HepG2 (cell line): Measurements from ENCODE around the gene OR1Q1. TPM values are rescaled to one million over a fixed set of nuclear protein-coding genes. Genes with fewer than 3 reads are reported as not detected.

ENCODE experiments used
- ATAC-seq: fragments of 200-7000 bp; cut with Tn5 transposase; 3 replicates; pipeline ENCODE4 v1.9.1; 2020; ENCODE audit warnings: mild to moderate bottlenecking, moderate library complexity
- BruUV-seq: library from RNA; stranded (reverse); fragments of 400-500 nt; replicated peaks from 2 replicates; lab custom pipeline; 2021; lab: Mats Ljungman, UMichigan
- CTCF ChIA-PET: fragments of 300-600 bp; formaldehyde crosslinking; extraction: SDS; loops from one replicate; lab custom pipeline; 2021; ENCODE audit warnings: low total read pairs, inconsistent platforms, low intra/inter-chr PET ratio; lab: Yijun Ruan, JAX
- POLR2A ChIA-PET: fragments of 350-600 bp; sonication (Branson Sonifier 250); formaldehyde crosslinking; loops from one replicate; lab custom pipeline; 2020; ENCODE audit warnings: antibody characterized with exemption, inconsistent platforms; lab: Yijun Ruan, JAX
- DNase-seq: peaks from one replicate; pipeline ENCODE4 v3.0.0-alpha.2; 2015; ENCODE audit warnings: low spot score
- FAIRE-seq: peaks from 3 replicates; lab custom pipeline; 2011; peaks lifted over from hg19 to GRCh38; lab: Jason Lieb, UNC
- H2AFZ ChIP-seq: one replicate; pipeline ENCODE4 v1.6.1; 2011; ENCODE audit warnings: low read length, inconsistent platforms
- H3K27ac ChIP-seq: fragments of 300-600 bp; 3 replicates; pipeline ENCODE4 v1.8.0; 2011; ENCODE audit warnings: mixed run types, mild to moderate bottlenecking, mixed read lengths, low read length, inconsistent platforms; ENCODE audit not compliant: insufficient read depth; ENCODE audit errors: extremely low read length
- H3K27me3 ChIP-seq, 2 experiments: fragments of 200-600 bp in 1 of 2; 2 replicates in 1 of 2; 3 replicates in 1 of 2; pipeline versions ENCODE4 v1.6.0 to v1.8.0; 2011; ENCODE audit warnings: low read length in 2 of 2, mild to moderate bottlenecking in 2 of 2, moderate library complexity in 2 of 2, inconsistent platforms in 1 of 2; ENCODE audit not compliant: insufficient read depth in 2 of 2, control insufficient read depth in 1 of 2
- H3K36me3 ChIP-seq, 2 experiments: fragments of 200-600 bp in 1 of 2; replicated peaks in 1 of 2; 2 replicates in 1 of 2; 3 replicates in 1 of 2; pipeline versions ENCODE4 v1.5.1 to v1.8.0; 2011; ENCODE audit warnings: low read length in 2 of 2, inconsistent platforms in 1 of 2; ENCODE audit not compliant: insufficient read depth in 2 of 2, control insufficient read depth in 1 of 2
- H3K4me1 ChIP-seq: 2 replicates; pipeline ENCODE4 v1.5.1; 2012; ENCODE audit warnings: low read length, inconsistent platforms; ENCODE audit not compliant: insufficient read depth
- H3K4me2 ChIP-seq: 2 replicates; pipeline ENCODE4 v1.6.0; 2011; ENCODE audit warnings: low read depth, low read length, inconsistent platforms
- H3K4me3 ChIP-seq, 3 experiments: fragments of 200-600 bp in 1 of 3; sonication (generic), shearing (Covaris generic) in 1 of 3; replicated peaks in 1 of 3; 2 replicates each; pipeline ENCODE4 v1.5.1; 2011 to 2016; ENCODE audit warnings: low read length in 3 of 3, inconsistent platforms in 2 of 3, low read depth in 2 of 3, mild to moderate bottlenecking in 2 of 3, control low read depth in 1 of 3, mixed read lengths in 1 of 3; ENCODE audit not compliant: insufficient read depth in 1 of 3
- H3K79me2 ChIP-seq: one replicate; pipeline ENCODE4 v1.6.1; 2011; ENCODE audit warnings: low read length, inconsistent platforms; ENCODE audit not compliant: insufficient read depth
- H3K9ac ChIP-seq: 2 replicates; pipeline ENCODE4 v1.6.0; 2011; ENCODE audit warnings: mild to moderate bottlenecking, low read depth, low read length, inconsistent platforms; ENCODE audit not compliant: insufficient read depth
- H3K9me3 ChIP-seq: 2 replicates; pipeline ENCODE4 v1.5.1; 2012; ENCODE audit warnings: mild to moderate bottlenecking, low read length
- H4K20me1 ChIP-seq: 2 replicates; pipeline ENCODE4 v1.6.0; 2011; ENCODE audit warnings: inconsistent platforms, mild to moderate bottlenecking, low read length, moderate library complexity; ENCODE audit not compliant: insufficient read depth
- EED ChIP-seq: sonication (generic); formaldehyde crosslinking; IDR thresholded peaks from 2 replicates; pipeline ENCODE4 v1.5.0; 2020; ENCODE audit warnings: mild to moderate bottlenecking, missing genetic modification reagents
- KDM3A ChIP-seq: IDR thresholded peaks from 2 replicates; pipeline ENCODE4 v1.6.1; 2018; ENCODE audit warnings: low read depth, missing compliant biosample characterization
- MEIS2 ChIP-seq: sonication (generic); formaldehyde crosslinking; IDR thresholded peaks from 2 replicates; pipeline ENCODE4 v1.9.0; 2021; ENCODE audit warnings: mild to moderate bottlenecking, missing genetic modification reagents
- PITX1 ChIP-seq: sonication (generic); formaldehyde crosslinking; IDR thresholded peaks from 2 replicates; pipeline ENCODE4 v1.5.1; 2020; ENCODE audit warnings: mild to moderate bottlenecking, missing genetic modification reagents
- TAF15 ChIP-seq: fragments of 200-400 bp; formaldehyde crosslinking; IDR thresholded peaks from one replicate; pipeline ENCODE4 v1.6.1; 2018; ENCODE audit warnings: mild to moderate bottlenecking, low read depth, low read length; ENCODE audit not compliant: poor library complexity, severe bottlenecking
- TBL1XR1 ChIP-seq: fragments of 150-350 bp; IDR thresholded peaks from 2 replicates; pipeline ENCODE4 v1.6.1; 2014; ENCODE audit warnings: borderline replicate concordance, low read length; ENCODE audit not compliant: partially characterized antibody
- TBP ChIP-seq: sonication (generic); formaldehyde crosslinking; IDR thresholded peaks from 2 replicates; pipeline ENCODE4 v1.5.0; 2020; ENCODE audit warnings: missing genetic modification reagents
- TBX3 ChIP-seq: fragments of 450-650 bp; IDR thresholded peaks from 2 replicates; pipeline ENCODE4 v1.6.1; 2017; ENCODE audit warnings: antibody characterized with exemption, mild to moderate bottlenecking, inconsistent platforms, borderline replicate concordance
- TCF7 ChIP-seq: sonication (generic); IDR thresholded peaks from 2 replicates; pipeline ENCODE4 v1.6.1; 2016; ENCODE audit warnings: antibody characterized with exemption, low read depth
- ZEB1 ChIP-seq: IDR thresholded peaks from 2 replicates; pipeline ENCODE4 v1.6.1; 2012; ENCODE audit warnings: mild to moderate bottlenecking, low read depth, inconsistent platforms; ENCODE audit not compliant: insufficient replicate concordance
- ZNF841 ChIP-seq: sonication (generic); formaldehyde crosslinking; IDR thresholded peaks from 2 replicates; pipeline ENCODE4 v1.8.1; 2023; ENCODE audit warnings: missing genetic modification reagents, borderline replicate concordance
- WGBS: methylation state at CpG from one replicate; pipeline ENCODE4 v1.1.6; 2017; ENCODE audit warnings: low lambda C conversion rate; 5-methylcytosine and 5-hydroxymethylcytosine counted together
- in situ Hi-C: cut with HindIII; loops from 2 replicates; pipeline ENCODE4 v1.10.0; 2017; ENCODE audit warnings: low pct_unique_long_range_greater_than_20kb; ENCODE audit not compliant: extremely low pct_ligation_motif_present
- intact Hi-C: fragments of 100-400 bp; cut with micrococcal nuclease; formaldehyde crosslinking; loops from one replicate; pipeline ENCODE4 v1.10.0; 2022; ENCODE audit not compliant: unreplicated experiment
- polyA plus RNA-seq, 8 experiments: library from polyadenylated mRNA; depleted of rRNA in 3 of 8; stranded (reverse) in 7 of 8; unstranded in 1 of 8; fragments of >200 nt; fragmentation: Illumina TruSeq in 4 of 8; extraction: Trizol in 4 of 8; gene quantifications; 2 replicates each; pipeline versions ENCODE4 v1.2.1 to v1.2.3, GENCODE V29; 2011 to 2016; ENCODE audit warnings: low read depth in 4 of 8, missing spikeins in 1 of 8, mixed read lengths in 1 of 8; ENCODE audit not compliant: insufficient read depth in 1 of 8
- total RNA-seq, 5 experiments: library from RNA; depleted of rRNA; stranded (reverse); fragments of >200 nt; fragmentation: Illumina TruSeq; extraction: Trizol; gene quantifications; 2 replicates each; pipeline ENCODE4 v1.2.3, GENCODE V29; 2016; ENCODE audit warnings: low read depth in 1 of 5
- TF ChIP-seq, protein P1 (sequence below): sonication (generic); formaldehyde crosslinking; IDR thresholded peaks from 2 replicates; pipeline ENCODE4 v1.5.1; 2020; ENCODE audit warnings: mild to moderate bottlenecking, missing genetic modification reagents
- TF ChIP-seq, protein P2 (sequence below): sonication (generic); formaldehyde crosslinking; conservative IDR thresholded peaks from 2 replicates; pipeline ENCODE4 v1.4.0; 2020; ENCODE audit warnings: missing genetic modification reagents
- TF ChIP-seq, protein P3 (sequence below): IDR thresholded peaks from 2 replicates; pipeline ENCODE4 v1.6.1; 2012; ENCODE audit warnings: low read length, improper control_type of control experiment

The OR1Q1 gene
- total and polyA plus RNA-seq, 2 of the 13 experiments (the other 11 are each of a cell fraction or from before 2014, with no cell fraction given): 0.12 TPM; not detected in 1

DNA sequence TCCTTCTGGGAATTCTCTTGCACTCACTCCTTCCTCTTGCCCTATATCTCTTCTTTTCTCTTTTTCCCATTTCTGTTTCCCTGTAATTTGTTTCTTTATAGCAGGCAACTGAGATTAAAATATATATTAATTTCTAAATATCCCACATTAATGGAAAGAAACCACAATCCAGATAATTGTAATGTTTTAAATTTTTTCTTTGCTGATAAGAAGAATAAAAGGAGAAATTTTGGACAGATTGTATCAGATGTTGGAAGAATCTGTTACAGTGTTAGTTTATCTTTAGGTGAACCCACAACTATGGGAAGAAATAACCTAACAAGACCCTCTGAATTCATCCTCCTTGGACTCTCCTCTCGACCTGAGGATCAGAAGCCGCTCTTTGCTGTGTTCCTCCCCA, 46.9 kb downstream of the OR1Q1 start, which contains the start of gene OR1L1:
TSS of gene OR1L1 (plus strand) at position 301 of the 400 bp plus-strand sequence. CDS start at position 301, 0 bp downstream.
- CTCF ChIA-PET: no interaction called here
- Histone ChIP-seq H3K36me3 (no peaks in the 10 kb centered on the region), H3K27me3 (no peaks in the 10 kb centered on the region), H2AFZ (no peak within 1 kb of the TSS), H3K4me2 (no peak within 1 kb of the TSS), H3K27ac (no peak within 1 kb of the TSS), H3K79me2 (no peaks in the 10 kb centered on the region), H4K20me1 (no peaks in the 10 kb centered on the region), H3K9ac (no peak within 1 kb of the TSS), H3K9me3 (no peaks in the 10 kb centered on the region), H3K4me1 (peaks cover 17% of the 10 kb centered on the region), H3K4me3 (no peak within 1 kb of the TSS)
- POLR2A ChIA-PET: no interaction called here
- TF ChIP-seq KDM3A (CRISPR knock-in tag) (no peak), MEIS2 (CRISPR knock-in tag) (no peak), PITX1 (CRISPR knock-in tag) (no peak), TBL1XR1 (no peak), TAF15 (no peak), ZNF841 (CRISPR knock-in tag) (no peak), EED (CRISPR knock-in tag) (no peak), TBP (CRISPR knock-in tag) (no peak), TBX3 (no peak), TCF7 (no peak), ZEB1 (no peak)
- TF ChIP-seq, protein P1, sequence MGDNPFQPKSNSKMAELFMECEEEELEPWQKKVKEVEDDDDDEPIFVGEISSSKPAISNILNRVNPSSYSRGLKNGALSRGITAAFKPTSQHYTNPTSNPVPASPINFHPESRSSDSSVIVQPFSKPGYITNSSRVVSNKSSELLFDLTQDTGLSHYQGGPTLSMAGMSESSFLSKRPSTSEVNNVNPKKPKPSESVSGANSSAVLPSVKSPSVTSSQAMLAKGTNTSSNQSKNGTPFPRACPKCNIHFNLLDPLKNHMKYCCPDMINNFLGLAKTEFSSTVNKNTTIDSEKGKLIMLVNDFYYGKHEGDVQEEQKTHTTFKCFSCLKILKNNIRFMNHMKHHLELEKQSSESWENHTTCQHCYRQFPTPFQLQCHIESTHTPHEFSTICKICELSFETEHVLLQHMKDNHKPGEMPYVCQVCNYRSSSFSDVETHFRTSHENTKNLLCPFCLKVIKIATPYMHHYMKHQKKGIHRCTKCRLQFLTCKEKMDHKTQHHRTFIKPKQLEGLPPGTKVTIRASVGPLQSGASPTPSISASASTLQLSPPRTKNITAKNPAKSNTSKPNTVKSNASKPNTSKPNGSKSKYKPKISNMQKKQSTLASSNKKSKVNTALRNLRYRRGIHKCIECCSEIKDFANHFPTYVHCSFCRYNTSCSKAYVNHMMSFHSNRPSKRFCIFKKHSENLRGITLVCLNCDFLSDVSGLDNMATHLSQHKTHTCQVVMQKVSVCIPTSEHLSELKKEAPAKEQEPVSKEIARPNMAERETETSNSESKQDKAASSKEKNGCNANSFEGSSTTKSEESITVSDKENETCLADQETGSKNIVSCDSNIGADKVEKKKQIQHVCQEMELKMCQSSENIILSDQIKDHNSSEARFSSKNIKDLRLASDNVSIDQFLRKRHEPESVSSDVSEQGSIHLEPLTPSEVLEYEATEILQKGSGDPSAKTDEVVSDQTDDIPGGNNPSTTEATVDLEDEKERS (CRISPR knock-in tag): no peak
- TF ChIP-seq, protein P2, sequence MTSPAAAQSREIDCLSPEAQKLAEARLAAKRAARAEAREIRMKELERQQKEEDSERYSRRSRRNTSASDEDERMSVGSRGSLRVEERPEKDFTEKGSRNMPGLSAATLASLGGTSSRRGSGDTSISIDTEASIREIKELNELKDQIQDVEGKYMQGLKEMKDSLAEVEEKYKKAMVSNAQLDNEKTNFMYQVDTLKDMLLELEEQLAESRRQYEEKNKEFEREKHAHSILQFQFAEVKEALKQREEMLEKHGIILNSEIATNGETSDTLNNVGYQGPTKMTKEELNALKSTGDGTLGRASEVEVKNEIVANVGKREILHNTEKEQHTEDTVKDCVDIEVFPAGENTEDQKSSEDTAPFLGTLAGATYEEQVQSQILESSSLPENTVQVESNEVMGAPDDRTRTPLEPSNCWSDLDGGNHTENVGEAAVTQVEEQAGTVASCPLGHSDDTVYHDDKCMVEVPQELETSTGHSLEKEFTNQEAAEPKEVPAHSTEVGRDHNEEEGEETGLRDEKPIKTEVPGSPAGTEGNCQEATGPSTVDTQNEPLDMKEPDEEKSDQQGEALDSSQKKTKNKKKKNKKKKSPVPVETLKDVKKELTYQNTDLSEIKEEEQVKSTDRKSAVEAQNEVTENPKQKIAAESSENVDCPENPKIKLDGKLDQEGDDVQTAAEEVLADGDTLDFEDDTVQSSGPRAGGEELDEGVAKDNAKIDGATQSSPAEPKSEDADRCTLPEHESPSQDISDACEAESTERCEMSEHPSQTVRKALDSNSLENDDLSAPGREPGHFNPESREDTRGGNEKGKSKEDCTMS (CRISPR knock-in tag): no peak
- TF ChIP-seq, protein P3, sequence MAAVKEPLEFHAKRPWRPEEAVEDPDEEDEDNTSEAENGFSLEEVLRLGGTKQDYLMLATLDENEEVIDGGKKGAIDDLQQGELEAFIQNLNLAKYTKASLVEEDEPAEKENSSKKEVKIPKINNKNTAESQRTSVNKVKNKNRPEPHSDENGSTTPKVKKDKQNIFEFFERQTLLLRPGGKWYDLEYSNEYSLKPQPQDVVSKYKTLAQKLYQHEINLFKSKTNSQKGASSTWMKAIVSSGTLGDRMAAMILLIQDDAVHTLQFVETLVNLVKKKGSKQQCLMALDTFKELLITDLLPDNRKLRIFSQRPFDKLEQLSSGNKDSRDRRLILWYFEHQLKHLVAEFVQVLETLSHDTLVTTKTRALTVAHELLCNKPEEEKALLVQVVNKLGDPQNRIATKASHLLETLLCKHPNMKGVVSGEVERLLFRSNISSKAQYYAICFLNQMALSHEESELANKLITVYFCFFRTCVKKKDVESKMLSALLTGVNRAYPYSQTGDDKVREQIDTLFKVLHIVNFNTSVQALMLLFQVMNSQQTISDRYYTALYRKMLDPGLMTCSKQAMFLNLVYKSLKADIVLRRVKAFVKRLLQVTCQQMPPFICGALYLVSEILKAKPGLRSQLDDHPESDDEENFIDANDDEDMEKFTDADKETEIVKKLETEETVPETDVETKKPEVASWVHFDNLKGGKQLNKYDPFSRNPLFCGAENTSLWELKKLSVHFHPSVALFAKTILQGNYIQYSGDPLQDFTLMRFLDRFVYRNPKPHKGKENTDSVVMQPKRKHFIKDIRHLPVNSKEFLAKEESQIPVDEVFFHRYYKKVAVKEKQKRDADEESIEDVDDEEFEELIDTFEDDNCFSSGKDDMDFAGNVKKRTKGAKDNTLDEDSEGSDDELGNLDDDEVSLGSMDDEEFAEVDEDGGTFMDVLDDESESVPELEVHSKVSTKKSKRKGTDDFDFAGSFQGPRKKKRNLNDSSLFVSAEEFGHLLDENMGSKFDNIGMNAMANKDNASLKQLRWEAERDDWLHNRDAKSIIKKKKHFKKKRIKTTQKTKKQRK: no peak
- in situ Hi-C loops: no loop called here
- DNase-seq (no peak), ATAC-seq (no peak), FAIRE-seq (no peak)
- intact Hi-C loops: no loop called here
- WGBS: 0% methylated on average over 2 of the region's 2 CpGs
- no TSS peak for BruUV-seq
